NOMO-1 (cell line): ENCODE measurements around the gene RPTOR.

ENCODE experiments used
- DNase-seq, 2 experiments: peaks; one replicate each; lab custom pipeline; 2025; ENCODE audit not compliant: unreplicated experiment in 2 of 2; lab: John Stamatoyannopoulos, UW

Gene RPTOR

GRCh38 chr17:80835816-80836657 lies 291.4 kb downstream of the RPTOR start:
- DNase-seq, result no peak

GRCh38 chr17:80836658-80836965 lies 292.0 kb downstream of the RPTOR start:
- no peak for DNase-seq

GRCh38 chr17:80836971-80837481 lies 292.4 kb downstream of the RPTOR start:
- no peak for DNase-seq

GRCh38 chr17:80837711-80838110 lies 293.1 kb downstream of the RPTOR start:
- no peak for DNase-seq

- DNase-seq, result no peak
These were observed 293.8 kb downstream of the RPTOR start for GRCh38 chr17:80838311-80839025.

GRCh38 chr17:80839026-80839345 lies 294.3 kb downstream of the RPTOR start:
- no peak for DNase-seq

GRCh38 chr17:80839511-80839941 lies 294.9 kb downstream of the RPTOR start:
- DNase-seq, result no peak

GRCh38 chr17:80839970-80840369 lies 295.3 kb downstream of the RPTOR start:
- no peak for DNase-seq

GRCh38 chr17:80842456-80843013 lies 297.9 kb downstream of the RPTOR start:
- DNase-seq, result no peak

GRCh38 chr17:80843741-80844156 lies 299.1 kb downstream of the RPTOR start:
- no peak for DNase-seq

- DNase-seq, result no peak
These were observed 299.9 kb downstream of the RPTOR start for GRCh38 chr17:80844418-80844990.

GRCh38 chr17:80845069-80845862 lies 300.6 kb downstream of the RPTOR start:
- DNase-seq, result no peak

- DNase-seq, result no peak
These were observed 301.4 kb downstream of the RPTOR start for GRCh38 chr17:80845863-80846671.

GRCh38 chr17:80846932-80847331 lies 302.3 kb downstream of the RPTOR start:
- no peak for DNase-seq

GRCh38 chr17:80847496-80848230 lies 303.0 kb downstream of the RPTOR start:
- no peak for DNase-seq

- DNase-seq, result no peak
These were observed 303.9 kb downstream of the RPTOR start for GRCh38 chr17:80848449-80849102.

GRCh38 chr17:80849119-80849518 lies 304.5 kb downstream of the RPTOR start:
- no peak for DNase-seq

GRCh38 chr17:80850109-80850508 lies 305.5 kb downstream of the RPTOR start:
- no peak for DNase-seq

GRCh38 chr17:80850817-80851216 lies 306.2 kb downstream of the RPTOR start:
- DNase-seq, result no peak
